ENCODE results near the gene ACP4.

DNA sequence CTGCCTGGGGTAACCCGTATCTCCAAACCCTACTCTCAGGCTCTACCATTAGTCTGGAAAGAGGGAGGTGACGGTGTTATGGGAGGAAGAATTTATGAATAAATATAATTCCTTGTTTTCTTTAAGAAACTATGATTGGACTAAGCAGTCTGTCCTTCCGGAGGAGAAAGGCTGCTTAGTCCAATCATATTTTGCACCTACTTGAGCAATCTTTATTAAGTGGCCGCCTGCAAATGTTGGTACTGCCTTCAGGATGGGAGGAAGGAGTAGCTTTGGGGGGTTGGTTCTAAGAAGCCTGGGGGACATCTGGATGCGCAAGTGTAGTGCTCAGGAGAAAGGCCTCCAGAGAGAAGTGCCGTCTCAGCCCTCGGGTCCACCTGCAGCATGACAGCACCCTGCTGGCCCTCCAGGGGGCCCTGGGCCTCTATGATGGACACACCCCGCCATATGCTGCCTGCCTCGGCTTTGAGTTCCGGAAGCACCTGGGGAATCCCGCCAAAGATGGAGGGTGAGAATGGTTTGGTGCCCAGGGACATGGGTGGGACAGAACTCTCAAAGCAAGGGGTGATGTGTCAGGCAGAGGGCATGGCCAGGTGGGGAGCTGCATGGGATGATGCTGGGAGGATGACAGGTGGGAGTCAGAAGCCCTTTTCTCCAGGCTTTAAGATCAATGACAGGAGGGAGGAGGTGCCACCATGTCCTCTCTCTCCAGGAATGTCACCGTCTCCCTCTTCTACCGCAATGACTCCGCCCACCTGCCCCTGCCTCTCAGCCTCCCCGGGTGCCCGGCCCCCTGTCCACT, 4.1 kb downstream of the ACP4 start:
- TF ChIP-seq, protein P1, sequence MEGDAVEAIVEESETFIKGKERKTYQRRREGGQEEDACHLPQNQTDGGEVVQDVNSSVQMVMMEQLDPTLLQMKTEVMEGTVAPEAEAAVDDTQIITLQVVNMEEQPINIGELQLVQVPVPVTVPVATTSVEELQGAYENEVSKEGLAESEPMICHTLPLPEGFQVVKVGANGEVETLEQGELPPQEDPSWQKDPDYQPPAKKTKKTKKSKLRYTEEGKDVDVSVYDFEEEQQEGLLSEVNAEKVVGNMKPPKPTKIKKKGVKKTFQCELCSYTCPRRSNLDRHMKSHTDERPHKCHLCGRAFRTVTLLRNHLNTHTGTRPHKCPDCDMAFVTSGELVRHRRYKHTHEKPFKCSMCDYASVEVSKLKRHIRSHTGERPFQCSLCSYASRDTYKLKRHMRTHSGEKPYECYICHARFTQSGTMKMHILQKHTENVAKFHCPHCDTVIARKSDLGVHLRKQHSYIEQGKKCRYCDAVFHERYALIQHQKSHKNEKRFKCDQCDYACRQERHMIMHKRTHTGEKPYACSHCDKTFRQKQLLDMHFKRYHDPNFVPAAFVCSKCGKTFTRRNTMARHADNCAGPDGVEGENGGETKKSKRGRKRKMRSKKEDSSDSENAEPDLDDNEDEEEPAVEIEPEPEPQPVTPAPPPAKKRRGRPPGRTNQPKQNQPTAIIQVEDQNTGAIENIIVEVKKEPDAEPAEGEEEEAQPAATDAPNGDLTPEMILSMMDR (IDR thresholded peaks at IDR 0.05): no peak
- no peak for TF ChIP-seq ZFX (IDR thresholded peaks at IDR 0.05; ENCODE audit: borderline replicate concordance)

Measured in 22Rv1 (cell line).